Calu3 (cell line): ENCODE results near the gene RNF144A. TPM values are rescaled to one million over a fixed set of nuclear protein-coding genes. Genes with fewer than 3 reads are reported as not detected.

Source experiments
- BruUV-seq: library from RNA; stranded (reverse); fragments of 400-500 nt; replicated peaks from 2 replicates; lab custom pipeline; 2021; lab: Mats Ljungman, UMichigan
- CTCF ChIA-PET: fragments of 300-600 bp; sonication (Branson Sonifier 250); formaldehyde crosslinking; loops from one replicate; lab custom pipeline; 2022; ENCODE audit warnings: antibody characterized with exemption; lab: Charles Lee
- DNase-seq: peaks from one replicate; pipeline ENCODE4 v3.0.0; 2022
- H3K27ac Mint-ChIP-seq: one replicate; pipeline ENCODE4 v1.8.0; 2022; ENCODE audit warnings: mixed read lengths; ENCODE audit not compliant: unreplicated experiment
- H3K27me3 Mint-ChIP-seq: one replicate; pipeline ENCODE4 v1.8.0; 2022; ENCODE audit warnings: mixed read lengths; ENCODE audit not compliant: unreplicated experiment
- H3K36me3 Mint-ChIP-seq: one replicate; pipeline ENCODE4 v1.8.0; 2022; ENCODE audit warnings: mild to moderate bottlenecking, moderate library complexity, mixed read lengths; ENCODE audit not compliant: insufficient read depth, unreplicated experiment
- H3K4me1 Mint-ChIP-seq: one replicate; pipeline ENCODE4 v1.8.0; 2022; ENCODE audit warnings: mild to moderate bottlenecking, low read depth, mixed read lengths; ENCODE audit not compliant: unreplicated experiment
- H3K4me3 Mint-ChIP-seq: one replicate; pipeline ENCODE4 v1.8.0; 2022; ENCODE audit warnings: mild to moderate bottlenecking, low read depth, moderate library complexity, mixed read lengths; ENCODE audit not compliant: unreplicated experiment
- H3K9me3 Mint-ChIP-seq: one replicate; pipeline ENCODE4 v1.8.0; 2022; ENCODE audit warnings: low read depth, mixed read lengths; ENCODE audit not compliant: unreplicated experiment
- intact Hi-C: fragments of 100-400 bp; cut with micrococcal nuclease; formaldehyde crosslinking; loops from one replicate; pipeline ENCODE4 v1.10.0; 2022; ENCODE audit not compliant: unreplicated experiment
- total RNA-seq: library from RNA; stranded (reverse); gene quantifications from 2 replicates; pipeline ENCODE4 v1.2.3, GENCODE V29; 2022
- TF ChIP-seq, protein P1 (sequence below): fragments of 200-600 bp; IDR thresholded peaks from one replicate; pipeline ENCODE4 v1.8.0; 2022; ENCODE audit warnings: antibody characterized with exemption; ENCODE audit not compliant: unreplicated experiment

The RNF144A gene
- total RNA-seq, 1 experiment from 2014 or later = 13.7 TPM

DNA sequence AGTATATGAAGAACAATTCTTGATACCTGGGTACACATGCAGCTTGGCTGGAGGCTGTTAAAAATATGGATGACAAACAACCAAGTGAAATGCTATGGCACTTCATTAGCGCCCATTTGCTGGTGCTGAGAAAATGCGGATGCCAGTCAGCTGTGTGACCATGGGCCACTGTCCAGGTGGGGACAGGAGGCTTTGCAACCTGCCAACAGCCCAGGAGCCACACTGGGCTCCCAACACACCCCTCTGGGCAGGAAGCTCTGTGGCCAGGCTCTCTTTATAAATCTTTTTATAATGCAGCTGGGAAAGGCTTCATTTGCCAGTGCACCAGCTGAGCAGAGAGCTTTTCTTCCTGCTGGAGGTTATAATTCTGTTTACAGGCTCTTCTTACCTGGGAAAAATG is 19.9 kb downstream of the RNF144A start:
- intact Hi-C loops = no loop called here
- Mint-ChIP-seq H3K4me3 (no peak overlapping the region), H3K27ac (no peak overlapping the region), H3K4me1 (peaks cover 4% of the 10 kb centered on the region), H3K9me3 (no peaks in the 10 kb centered on the region), H3K27me3 (no peaks in the 10 kb centered on the region), H3K36me3 (no peaks in the 10 kb centered on the region)
- TF ChIP-seq, protein P1, sequence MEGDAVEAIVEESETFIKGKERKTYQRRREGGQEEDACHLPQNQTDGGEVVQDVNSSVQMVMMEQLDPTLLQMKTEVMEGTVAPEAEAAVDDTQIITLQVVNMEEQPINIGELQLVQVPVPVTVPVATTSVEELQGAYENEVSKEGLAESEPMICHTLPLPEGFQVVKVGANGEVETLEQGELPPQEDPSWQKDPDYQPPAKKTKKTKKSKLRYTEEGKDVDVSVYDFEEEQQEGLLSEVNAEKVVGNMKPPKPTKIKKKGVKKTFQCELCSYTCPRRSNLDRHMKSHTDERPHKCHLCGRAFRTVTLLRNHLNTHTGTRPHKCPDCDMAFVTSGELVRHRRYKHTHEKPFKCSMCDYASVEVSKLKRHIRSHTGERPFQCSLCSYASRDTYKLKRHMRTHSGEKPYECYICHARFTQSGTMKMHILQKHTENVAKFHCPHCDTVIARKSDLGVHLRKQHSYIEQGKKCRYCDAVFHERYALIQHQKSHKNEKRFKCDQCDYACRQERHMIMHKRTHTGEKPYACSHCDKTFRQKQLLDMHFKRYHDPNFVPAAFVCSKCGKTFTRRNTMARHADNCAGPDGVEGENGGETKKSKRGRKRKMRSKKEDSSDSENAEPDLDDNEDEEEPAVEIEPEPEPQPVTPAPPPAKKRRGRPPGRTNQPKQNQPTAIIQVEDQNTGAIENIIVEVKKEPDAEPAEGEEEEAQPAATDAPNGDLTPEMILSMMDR = no peak
- DNase-seq = no peak
- CTCF ChIA-PET = no interaction called here
- no TSS peak for BruUV-seq

DNA sequence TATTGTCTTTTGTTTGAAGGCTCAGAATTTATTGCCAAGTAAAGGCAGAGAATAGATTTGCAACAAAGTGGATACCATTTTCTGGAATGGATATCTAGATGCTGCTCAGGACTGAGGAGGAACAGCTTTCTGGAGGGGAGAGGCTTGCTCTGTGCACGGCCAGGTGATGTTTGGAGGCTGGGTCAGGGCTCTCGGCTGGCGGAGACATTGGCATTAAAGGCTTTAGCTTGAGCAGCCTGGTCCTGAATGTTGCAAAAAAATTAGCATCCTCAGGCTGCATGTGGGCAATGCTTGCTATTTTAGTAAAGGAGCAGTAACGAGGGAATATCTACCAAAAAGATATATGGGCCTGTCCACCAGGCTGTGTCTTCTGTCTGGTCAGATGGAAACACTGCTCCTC is 20.4 kb downstream of the RNF144A start:
- no peaks in the 10 kb centered on the region for H3K4me1 Mint-ChIP-seq
- no peak for DNase-seq
- no peak overlapping the region for H3K4me3 Mint-ChIP-seq
- intact Hi-C loops = no loop called here
- CTCF ChIA-PET = no interaction called here
- TF ChIP-seq, protein P1 = no peak
- no peaks in the 10 kb centered on the region for H3K9me3 Mint-ChIP-seq
- no peaks in the 10 kb centered on the region for H3K27me3 Mint-ChIP-seq
- no TSS peak for BruUV-seq
- no peak overlapping the region for H3K27ac Mint-ChIP-seq
- H3K36me3 Mint-ChIP-seq = no peaks in the 10 kb centered on the region

DNA sequence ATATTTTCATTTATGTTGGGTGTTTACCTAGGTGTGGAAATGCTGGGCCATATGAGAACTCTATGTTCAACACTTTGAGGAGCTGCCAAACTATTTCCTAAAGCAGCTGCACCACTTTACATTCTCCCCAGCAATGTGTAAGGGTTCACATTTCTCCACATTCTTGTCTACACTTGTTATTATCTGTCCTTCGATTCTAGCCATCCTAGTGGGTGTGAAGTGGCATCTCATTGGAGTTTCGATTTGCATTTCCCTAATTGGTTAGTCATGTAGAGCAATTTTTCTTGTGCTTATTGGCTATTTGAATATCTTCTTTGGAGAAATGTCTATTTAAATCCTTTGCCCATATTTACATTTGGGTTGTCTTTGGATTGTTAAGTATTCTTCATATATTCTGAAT is 21.9 kb downstream of the RNF144A start:
- no peak overlapping the region for H3K4me3 Mint-ChIP-seq
- CTCF ChIA-PET = interaction anchor here (0.6 kb wide), 2 partner anchors 441 to 1741 kb away, joined by 3 to 7 read pairs; no protein-coding TSS in a partner anchor
- DNase-seq = no peak
- H3K9me3 Mint-ChIP-seq = no peaks in the 10 kb centered on the region
- intact Hi-C loops = no loop called here
- H3K4me1 Mint-ChIP-seq = no peaks in the 10 kb centered on the region
- TF ChIP-seq, protein P1 = no peak
- BruUV-seq = no TSS peak
- no peaks in the 10 kb centered on the region for H3K27me3 Mint-ChIP-seq
- no peaks in the 10 kb centered on the region for H3K36me3 Mint-ChIP-seq
- H3K27ac Mint-ChIP-seq = no peak overlapping the region

DNA sequence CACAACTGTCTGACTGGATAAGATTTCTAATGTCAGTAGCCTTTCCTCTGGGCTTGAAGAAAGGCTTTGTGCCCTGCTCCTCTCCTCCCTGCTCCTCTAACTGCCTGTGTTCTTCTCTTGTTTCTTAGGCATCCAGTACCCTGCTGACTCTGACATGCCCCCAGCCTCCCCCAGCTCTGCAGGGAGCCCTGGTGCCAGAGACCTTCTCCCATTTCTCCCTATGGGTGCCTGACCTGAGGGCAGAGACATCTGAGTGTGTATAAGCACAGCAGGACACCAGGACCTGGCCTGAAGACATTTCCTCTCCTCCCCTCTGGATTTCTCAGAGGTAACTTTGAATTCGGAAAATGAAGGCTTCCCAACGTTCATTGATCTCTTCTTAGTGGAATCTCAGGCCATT is 23.6 kb downstream of the RNF144A start:
- H3K9me3 Mint-ChIP-seq = no peaks in the 10 kb centered on the region
- intact Hi-C loops = no loop called here
- H3K36me3 Mint-ChIP-seq = no peaks in the 10 kb centered on the region
- H3K4me1 Mint-ChIP-seq = peaks cover 6% of the 10 kb centered on the region
- TF ChIP-seq, protein P1 = no peak
- H3K27ac Mint-ChIP-seq = no peak overlapping the region
- H3K4me3 Mint-ChIP-seq = no peak overlapping the region
- no peaks in the 10 kb centered on the region for H3K27me3 Mint-ChIP-seq
- no peak for DNase-seq
- CTCF ChIA-PET = no interaction called here
- no TSS peak for BruUV-seq
